IPS DF 4.7 (cell line): ENCODE measurements around the gene G0S2.
"Not testable (repeated sequence)": the region's sequence is repeated elsewhere in the genome, so short reads cannot be mapped to it uniquely, and the experiment has no call there.

Experiments used
- DNase-seq: peaks from one replicate; pipeline ENCODE4 v3.0.0-alpha.2; 2013; ENCODE audit warnings: low spot score; ENCODE audit errors: extremely low read depth

G0S2 gene

DNA sequence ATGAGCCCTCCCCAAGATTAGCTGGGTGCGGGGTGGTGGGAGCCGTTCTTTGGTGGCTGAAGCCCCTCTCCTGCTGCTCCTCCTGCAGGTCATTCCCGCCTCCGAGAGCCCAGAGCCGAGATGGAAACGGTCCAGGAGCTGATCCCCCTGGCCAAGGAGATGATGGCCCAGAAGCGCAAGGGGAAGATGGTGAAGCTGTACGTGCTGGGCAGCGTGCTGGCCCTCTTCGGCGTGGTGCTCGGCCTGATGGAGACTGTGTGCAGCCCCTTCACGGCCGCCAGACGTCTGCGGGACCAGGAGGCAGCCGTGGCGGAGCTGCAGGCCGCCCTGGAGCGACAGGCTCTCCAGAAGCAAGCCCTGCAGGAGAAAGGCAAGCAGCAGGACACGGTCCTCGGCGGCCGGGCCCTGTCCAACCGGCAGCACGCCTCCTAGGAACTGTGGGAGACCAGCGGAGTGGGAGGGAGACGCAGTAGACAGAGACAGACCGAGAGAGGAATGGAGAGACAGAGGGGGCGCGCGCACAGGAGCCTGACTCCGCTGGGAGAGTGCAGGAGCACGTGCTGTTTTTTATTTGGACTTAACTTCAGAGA is 448 bp downstream of the G0S2 start:
- DNase-seq = no peak

DNA sequence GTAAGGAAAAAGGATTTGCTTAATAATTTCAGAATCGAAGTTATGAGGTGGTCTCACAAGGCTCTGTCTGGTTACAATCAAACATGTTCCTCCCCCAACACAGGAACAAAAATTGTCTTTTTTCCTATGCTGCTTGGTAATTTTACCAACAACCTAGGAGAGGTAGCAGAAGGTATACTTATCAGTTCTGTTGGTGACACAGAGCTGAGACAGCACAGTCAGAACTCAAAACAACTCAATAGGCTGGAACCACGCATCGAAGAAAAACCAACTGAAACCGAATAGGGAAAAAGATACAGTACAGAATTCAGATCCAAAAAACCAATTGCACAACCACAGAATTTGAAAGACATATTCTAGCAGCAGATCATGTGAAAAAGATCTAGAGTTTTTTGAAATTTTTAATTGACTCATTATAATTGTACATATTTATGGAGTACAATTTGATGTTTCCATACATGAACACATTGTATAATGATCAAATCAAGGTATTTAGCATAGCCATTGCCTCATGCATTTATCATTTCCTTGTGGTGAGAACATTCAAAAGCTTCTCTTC is 3.8 kb downstream of the G0S2 start:
- DNase-seq = no peak

DNA sequence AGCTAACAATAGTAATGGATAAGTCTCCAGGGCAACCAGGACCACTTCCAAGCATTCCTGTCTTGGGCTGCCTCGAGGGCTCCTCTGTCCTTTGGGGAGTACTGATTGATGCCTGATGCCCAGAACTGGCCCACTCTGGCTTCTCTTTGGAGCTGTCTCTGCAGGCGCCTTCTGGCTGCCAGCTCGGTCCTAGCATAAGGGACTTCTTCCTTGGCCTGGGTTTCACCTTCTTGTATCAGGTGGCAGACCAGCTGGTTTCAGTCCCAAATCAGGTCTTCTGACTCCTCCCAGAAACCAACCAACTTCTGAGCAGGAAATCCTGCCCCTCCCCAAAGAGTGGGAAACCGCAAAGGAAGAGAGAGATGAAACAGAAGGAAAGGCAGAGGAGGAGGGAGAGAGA is 10.6 kb downstream of the G0S2 start:
- DNase-seq = no peak

GRCh38 chr1:209686322-209686721 is 11.1 kb downstream of the G0S2 start:
- DNase-seq = no peak

DNA sequence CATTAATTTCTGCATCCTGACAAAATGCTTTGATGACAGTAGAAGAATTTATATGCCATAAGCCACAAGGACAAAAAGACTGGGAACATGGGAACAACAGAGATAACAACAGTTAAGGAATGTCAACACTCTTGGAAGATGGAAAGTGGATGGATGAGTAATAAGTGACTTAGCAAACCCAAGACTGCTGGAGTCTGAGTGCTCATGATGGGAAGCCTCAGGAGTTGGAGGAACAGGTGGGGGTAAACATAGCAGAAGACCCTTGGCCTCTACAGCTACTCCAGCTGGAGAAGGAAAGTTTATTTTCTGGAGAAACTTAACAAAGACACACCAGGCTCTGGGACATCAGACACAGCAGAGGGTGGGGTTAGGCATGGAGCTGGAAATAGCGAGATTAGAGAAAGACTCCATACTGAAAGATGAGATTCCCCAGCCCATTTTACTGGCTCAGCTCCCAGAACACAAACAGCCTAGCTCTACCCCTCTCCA is 13.6 kb downstream of the G0S2 start:
- no peak for DNase-seq

DNA sequence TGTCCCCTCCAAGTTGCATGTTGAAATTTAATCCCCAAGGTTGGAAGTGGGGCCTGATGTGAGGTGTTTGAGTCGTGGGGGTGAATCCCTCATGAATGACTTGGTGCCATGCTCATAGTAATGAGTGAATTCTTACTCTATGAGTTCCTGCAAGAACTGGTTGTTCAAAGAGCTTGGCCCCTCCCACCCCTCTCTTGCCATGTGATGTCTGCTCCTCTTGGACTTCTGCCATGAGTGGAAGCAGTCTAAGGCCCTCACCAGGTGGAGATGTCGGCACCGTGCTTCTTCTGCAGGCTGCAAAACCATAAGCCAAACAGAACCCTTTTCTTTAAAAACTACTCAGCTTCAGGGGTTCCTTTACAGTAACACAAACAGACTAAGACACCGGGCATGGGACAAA is 14.3 kb downstream of the G0S2 start:
- no peak for DNase-seq

- DNase-seq = no peak
Observed at GRCh38 chr1:209691237-209691636, 16.0 kb downstream of the G0S2 start.

DNA sequence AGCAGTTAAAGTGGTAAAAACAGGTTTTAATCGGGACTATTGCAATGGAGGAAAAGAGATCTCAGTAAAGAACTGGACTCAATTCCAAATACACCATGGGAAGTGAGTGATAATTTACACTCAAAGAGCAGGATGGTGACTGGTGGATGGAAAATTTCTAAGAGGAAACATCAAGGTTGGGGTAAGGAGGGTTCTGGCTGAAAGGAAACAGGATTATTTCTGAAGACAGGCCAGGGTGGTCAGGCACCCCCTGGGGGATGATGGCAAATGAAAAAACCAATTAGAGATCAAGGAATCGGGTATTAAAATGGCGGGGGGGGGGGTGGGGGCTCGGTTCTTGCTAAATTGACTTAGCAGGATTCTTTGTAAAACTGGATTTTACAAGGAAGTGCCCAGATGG is 17.1 kb downstream of the G0S2 start:
- DNase-seq = no peak

GRCh38 chr1:209692745-209693504 is 17.7 kb downstream of the G0S2 start:
- peak; percentile 33 for DNase-seq

DNA sequence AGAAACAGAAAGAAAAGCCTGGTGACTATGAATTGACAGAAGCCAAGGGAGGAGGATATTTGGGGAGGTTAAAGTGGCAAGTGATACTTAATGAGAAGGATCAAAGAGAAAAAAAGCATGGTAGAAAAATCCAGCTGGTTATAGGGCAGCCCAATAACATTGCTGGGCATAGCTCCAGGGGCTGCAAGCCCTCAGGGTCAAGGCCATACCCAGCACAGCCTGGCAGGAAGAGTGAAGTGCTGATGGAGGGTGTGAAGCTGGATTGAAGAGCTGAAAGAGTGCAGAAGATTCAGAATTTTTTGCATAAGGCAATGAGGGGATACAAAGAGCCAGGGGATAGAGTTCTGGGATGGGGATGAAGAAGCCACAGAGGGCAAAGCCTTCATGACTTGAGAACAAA is 21.5 kb downstream of the G0S2 start:
- DNase-seq = no peak

- DNase-seq = no peak
Observed at GRCh38 chr1:209697126-209697525, 21.9 kb downstream of the G0S2 start.

GRCh38 chr1:209700686-209701085 is 25.5 kb downstream of the G0S2 start:
- not testable (repeated sequence) for DNase-seq

- no peak for DNase-seq
Observed at GRCh38 chr1:209702832-209703231, 27.6 kb downstream of the G0S2 start.

GRCh38 chr1:209703834-209704504 is 28.8 kb downstream of the G0S2 start:
- DNase-seq = no peak

- DNase-seq = no peak
Observed at GRCh38 chr1:209704584-209704983, 29.4 kb downstream of the G0S2 start, which contains the start of gene HSD11B1. TSS of gene HSD11B1 (plus strand) at chr1:209704846. CDS start at chr1:209704943, 97 bp downstream.

DNA sequence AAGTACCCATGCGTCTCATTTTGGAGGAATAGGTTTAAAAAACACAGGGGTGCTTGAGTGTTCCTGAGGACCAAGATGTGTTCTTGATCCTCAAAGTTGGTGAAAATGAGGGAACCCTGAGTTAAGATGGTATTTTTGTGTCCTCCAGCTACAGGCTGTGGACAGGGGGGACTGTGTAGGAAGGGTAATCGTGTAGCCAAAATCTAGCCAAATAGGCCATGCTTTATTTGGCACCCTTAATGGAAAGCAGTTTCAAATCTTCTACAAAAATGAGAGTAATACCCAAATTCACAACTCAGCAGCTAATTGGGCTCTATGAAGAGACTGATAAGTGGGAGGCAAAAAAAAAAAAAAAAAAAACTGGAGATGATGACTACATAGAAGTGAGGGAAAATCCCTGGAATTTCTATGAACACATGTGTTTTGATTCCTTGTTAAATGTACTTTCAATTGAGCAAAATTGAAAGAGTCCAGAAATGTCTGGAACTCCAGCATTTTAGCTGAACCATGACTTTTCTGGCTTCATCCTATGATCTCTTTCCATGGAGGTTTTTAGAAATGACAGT is 29.9 kb downstream of the G0S2 start:
- no peak for DNase-seq

DNA sequence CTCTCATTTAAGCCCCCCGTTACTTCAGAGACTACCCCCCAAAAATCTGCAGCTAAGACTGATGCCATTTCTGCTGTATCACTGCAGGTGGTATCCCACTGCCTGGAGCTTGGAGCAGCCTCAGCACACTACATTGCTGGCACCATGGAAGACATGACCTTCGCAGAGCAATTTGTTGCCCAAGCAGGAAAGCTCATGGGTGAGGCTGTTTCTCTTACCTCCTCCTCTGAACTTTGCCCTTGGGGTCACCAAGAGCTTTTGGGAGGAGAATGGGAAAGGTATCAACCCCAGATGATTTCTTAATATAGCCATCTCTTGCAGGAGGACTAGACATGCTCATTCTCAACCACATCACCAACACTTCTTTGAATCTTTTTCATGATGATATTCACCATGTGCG is 31.4 kb downstream of the G0S2 start:
- DNase-seq = no peak

DNA sequence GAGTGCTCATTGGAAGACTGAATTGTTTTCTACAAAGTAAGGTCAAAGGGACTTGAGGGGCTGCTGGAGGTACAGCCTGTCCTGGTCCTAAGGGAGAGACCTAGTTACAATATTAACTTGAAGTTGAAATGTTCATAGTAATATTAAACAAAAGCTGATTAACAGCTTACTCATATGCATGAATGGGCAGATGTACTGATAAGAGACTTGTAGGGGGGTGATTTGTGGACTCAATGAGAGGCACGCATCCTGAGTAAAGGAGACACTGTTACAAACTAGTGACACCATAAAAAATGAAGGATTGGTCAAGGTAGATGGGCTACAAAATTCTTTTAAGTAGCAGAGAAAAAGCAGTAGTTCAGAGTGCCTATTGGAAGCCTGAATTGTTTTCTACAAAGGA is 32.1 kb downstream of the G0S2 start:
- no peak for DNase-seq

DNA sequence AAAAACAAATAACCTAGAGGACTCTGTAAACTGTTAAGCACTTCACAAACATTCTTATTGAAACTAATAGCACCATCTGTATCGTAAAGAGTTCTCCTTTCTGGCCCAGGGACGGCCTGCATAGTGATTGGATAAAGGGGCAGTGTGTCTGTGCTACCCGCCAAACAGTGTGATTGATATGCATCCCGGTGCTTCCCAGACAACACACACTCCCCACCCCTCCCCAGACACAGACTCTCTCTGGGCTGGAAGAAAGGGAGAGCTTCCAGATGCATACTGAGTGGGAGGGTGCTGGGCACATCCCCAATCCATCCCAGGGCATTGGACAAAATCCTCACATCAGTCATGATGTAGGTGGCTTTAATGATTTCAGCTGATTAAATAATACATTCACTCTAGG is 33.1 kb downstream of the G0S2 start:
- no peak for DNase-seq

DNA sequence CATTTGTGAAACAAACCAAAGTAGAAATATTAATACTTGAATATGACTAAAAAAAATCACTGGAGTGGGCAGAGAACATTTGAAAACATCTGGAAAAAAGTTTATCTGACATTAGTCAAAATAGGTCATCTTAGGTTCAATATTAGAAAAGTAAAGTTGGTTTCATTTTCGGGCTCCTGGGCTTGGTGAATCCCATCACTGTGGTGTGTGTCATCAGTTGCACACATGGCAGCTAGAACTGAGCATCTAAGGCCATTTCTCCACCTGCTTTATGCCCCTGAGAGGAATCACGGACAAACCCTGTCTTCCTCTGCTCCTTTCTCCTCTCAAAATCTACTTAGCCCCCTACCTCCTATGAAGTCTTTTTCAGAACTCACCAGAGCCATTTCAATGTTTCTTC is 34.9 kb downstream of the G0S2 start:
- no peak for DNase-seq

DNA sequence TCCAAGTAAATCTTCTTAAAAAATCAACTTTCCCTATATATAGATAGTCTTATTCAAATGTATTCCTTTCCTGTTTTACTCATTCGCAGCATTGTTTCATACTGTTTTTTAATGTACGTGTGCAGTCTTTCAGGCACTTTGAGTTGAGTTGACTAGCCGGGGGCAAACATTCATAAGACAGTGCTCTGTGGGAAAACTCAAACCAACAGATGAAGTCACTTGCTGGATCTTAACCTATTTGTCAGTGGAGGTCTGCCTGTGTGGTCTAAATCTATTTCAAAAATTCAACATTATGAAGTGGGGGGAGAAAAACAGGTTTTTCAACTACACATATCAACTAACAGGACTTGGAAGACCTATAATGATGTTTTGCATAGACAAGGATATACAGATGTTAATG is 35.6 kb downstream of the G0S2 start:
- DNase-seq = no peak

GRCh38 chr1:209714338-209714737 is 39.1 kb downstream of the G0S2 start:
- no peak for DNase-seq
